Ureter (tissue), 1 donor: Measurements from ENCODE around the gene KCNA4. TPM values are rescaled to one million over a fixed set of nuclear protein-coding genes. Genes with fewer than 3 reads are reported as not detected.
"Not testable (repeated sequence)": the region's sequence is repeated elsewhere in the genome, so short reads cannot be mapped to it uniquely, and the experiment has no call there.

Experiments used
- DNase-seq: peaks from one replicate; pipeline ENCODE4 v3.0.0-alpha.2; 2020; ENCODE audit warnings: low spot score
- total RNA-seq: library from RNA; stranded (reverse); gene quantifications from one replicate; pipeline ENCODE4 v1.2.4, GENCODE V29; 2023
- donor health status: DM: yes; HTN: yes; CAD: no.

Gene KCNA4
- total RNA-seq, result not detected

- no peak for DNase-seq
Measured at GRCh38 chr11:30016588-30017363, at the start of gene KCNA4. Gene KCNA4 (minus strand): TSS chr11:30017030. CDS start chr11:30012678, 4,352 bp downstream.

GRCh38 chr11:30062103-30062502 lies 45.3 kb upstream of the KCNA4 start:
- no peak for DNase-seq

GRCh38 chr11:30059172-30059815 lies 42.5 kb upstream of the KCNA4 start:
- no peak for DNase-seq

GRCh38 chr11:30049214-30049613 lies 32.4 kb upstream of the KCNA4 start:
- DNase-seq, result no peak

- DNase-seq, result no peak
Measured at GRCh38 chr11:30046578-30046945, 29.7 kb upstream of the KCNA4 start.

- DNase-seq, result no peak
Measured at GRCh38 chr11:30045921-30046577, 29.2 kb upstream of the KCNA4 start.

GRCh38 chr11:30045144-30045543 lies 28.3 kb upstream of the KCNA4 start:
- DNase-seq, result no peak

GRCh38 chr11:30041171-30041570 lies 24.3 kb upstream of the KCNA4 start:
- no peak for DNase-seq

GRCh38 chr11:30034746-30035145 lies 17.9 kb upstream of the KCNA4 start:
- not testable (repeated sequence) for DNase-seq

- not testable (repeated sequence) for DNase-seq
Measured at GRCh38 chr11:30034166-30034565, 17.3 kb upstream of the KCNA4 start.

GRCh38 chr11:30025396-30026139 lies 8.7 kb upstream of the KCNA4 start:
- DNase-seq, result no peak

GRCh38 chr11:30023074-30023473 lies 6.2 kb upstream of the KCNA4 start:
- no peak for DNase-seq

GRCh38 chr11:30019481-30019880 lies 2.7 kb upstream of the KCNA4 start:
- no peak for DNase-seq

GRCh38 chr11:30018495-30018894 lies 1.7 kb upstream of the KCNA4 start:
- no peak for DNase-seq

GRCh38 chr11:30017445-30017895 lies 640 bp upstream of the KCNA4 start:
- no peak for DNase-seq

GRCh38 chr11:30015725-30016412 lies 961 bp downstream of the KCNA4 start:
- no peak for DNase-seq

GRCh38 chr11:30012346-30012745 lies 4.5 kb downstream of the KCNA4 start:
- DNase-seq, result no peak

- DNase-seq, result no peak
Measured at GRCh38 chr11:30009060-30009459, 7.8 kb downstream of the KCNA4 start.

GRCh38 chr11:30006876-30007275 lies 10.0 kb downstream of the KCNA4 start:
- no peak for DNase-seq

- no peak for DNase-seq
Measured at GRCh38 chr11:30002157-30002785, 14.6 kb downstream of the KCNA4 start.
